Limb (tissue), 2 donors: ENCODE results near the gene MAGI2.
A peak's percentile ranks its signal among the peaks of the same experiment; 100 is the strongest.

Experiments used
- DNase-seq, 2 donors: peaks; one replicate each; pipeline ENCODE4 v3.0.0-alpha.2; 2016; ENCODE audit errors: extremely low spot score in 2 of 2

Gene MAGI2

GRCh38 chr7:78435355-78435754 is 1018.1 kb downstream of the MAGI2 start:
- no peak for DNase-seq

DNA sequence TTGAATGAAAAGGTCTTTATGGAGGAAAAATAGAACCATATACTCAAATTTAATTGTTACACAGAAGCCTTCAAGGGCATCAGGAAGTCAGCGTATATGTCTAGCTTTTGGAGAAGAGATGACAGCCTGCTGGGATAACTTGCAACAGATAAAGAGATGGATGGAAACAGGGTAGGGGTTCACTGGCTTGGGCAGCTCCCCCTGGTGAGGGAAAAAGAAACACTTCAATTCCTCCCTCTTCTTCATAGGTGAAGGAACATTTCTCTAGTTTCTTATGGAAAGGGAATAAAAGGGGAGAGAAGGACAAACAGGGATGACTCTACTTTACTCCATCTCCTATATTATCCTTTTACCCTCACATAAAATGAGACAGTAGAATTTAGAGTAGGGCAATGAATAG is 1019.2 kb downstream of the MAGI2 start:
- DNase-seq: no peak

- no peak for DNase-seq
Observed at GRCh38 chr7:78433421-78433820, 1020.0 kb downstream of the MAGI2 start.

DNA sequence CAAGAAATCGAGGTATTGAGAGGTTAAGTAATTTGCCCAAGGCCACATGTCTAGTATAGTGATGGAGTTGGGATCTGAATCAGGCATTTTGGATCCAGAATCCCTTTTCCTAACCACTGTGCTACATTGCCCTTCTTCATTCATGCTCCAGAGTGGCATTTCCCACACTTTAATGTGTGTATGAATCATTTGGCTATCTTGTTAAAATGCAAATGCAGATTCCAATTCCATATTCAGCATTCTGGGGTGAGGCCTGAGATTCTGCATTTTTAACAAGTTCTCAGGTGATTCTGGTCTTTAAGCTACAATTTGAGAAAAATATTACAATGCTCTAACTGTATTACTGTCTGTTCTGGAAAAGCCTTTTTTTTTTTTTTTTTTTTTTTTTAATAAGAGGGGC is 1023.6 kb downstream of the MAGI2 start:
- no peak for DNase-seq

GRCh38 chr7:78427209-78427608 is 1026.3 kb downstream of the MAGI2 start:
- no peak for DNase-seq

DNA sequence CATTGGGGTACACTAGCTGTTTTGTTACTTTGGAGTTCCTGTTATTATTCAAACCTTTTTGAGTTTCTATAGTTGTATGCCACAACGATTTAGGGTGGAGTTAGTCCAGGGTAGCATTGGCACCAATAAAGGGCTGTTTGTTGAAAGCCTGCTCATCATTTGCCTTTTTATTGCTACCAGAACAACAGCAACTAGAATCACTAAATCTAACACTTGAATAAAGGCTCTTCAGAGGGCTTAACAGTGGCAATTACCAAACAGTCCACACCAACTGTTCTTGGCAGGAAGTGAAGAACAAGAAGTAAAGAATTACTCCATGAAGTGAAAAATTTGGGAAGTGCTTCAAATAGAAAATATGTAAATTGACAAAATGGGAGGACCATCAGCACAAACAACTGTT is 1033.5 kb downstream of the MAGI2 start:
- DNase-seq: no peak

DNA sequence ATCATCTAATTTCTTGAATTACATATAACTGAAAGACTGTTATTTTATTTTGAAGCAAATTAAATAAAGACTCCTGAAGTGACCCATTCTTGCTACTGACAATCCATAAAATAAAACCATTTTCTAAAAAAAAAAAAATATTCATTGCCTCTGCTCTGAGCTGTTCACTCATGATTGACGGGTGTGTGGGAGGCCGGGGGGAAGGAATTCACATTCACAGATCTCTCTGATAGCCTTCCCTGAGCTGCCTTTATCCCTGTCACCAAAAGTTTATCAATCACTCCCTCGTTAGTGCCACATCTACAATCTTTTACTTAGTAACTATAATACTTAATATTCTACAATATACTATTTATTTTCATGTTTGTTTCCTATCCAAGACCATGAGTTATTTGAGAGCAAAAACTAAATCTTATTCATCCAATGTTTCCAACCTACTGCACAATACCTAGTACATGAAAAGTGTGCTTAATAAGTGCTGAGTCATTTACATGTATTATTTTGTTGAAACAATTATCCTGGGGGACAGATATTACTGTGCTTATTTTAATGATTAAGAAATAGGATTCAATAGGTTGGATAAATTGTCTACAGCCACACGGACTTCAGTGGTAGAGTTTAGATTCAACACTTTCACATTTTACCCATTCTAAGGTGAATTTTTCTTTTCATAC is 1036.2 kb downstream of the MAGI2 start:
- DNase-seq: no peak

- no peak for DNase-seq
Observed at GRCh38 chr7:78413568-78413967, 1039.9 kb downstream of the MAGI2 start.

DNA sequence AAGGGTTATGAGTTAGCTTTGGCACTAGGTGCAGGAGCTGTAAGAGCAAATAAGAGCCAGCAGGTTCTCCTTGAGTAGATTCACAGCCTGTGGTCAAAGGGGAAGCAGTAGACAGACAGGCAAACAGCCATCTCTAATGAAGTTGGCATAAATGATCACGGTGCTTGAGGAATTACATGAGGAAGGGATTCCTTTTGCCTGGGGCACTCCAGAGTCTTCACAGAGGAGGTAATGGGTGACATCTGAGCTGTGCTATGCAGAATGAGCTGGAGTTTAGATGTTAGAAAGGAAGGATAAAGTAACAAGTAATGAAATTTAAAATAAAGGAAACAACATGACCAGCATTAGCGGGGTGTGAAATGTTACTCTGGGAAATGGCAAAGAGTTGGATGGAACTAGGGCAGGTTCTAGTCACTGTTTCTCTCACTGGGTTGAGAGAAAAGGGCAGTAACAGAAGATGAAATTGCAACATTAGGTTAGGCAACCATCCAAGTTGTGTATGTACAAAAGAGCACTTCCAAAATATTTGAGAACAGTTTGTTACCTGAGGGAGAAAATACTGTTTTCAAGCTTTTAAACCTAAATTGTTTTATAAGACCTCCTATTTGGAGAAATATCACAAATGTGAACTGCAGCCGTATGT is 1041.1 kb downstream of the MAGI2 start:
- DNase-seq: no peak

- DNase-seq: no peak
Observed at GRCh38 chr7:78407031-78407430, 1046.4 kb downstream of the MAGI2 start.

DNA sequence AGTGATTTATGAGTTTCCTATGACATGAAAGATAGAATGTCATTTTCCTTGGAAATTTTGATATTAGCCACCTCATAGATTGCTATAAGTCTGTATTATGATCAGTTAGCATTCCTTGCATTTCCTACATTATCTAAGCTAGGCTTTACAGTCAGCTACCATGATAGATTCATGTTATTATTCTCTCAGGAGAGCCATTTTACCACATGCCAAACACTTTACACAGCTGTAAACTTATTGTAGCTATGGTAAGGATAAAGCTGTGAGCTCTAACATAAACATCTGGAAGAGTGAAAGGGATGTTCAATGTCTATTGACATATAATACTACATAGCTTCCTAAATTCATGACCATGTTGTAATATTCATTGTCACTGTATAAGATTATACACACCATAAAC is 1046.9 kb downstream of the MAGI2 start:
- peak in 1 of 2 donors; percentile 26 for DNase-seq

DNA sequence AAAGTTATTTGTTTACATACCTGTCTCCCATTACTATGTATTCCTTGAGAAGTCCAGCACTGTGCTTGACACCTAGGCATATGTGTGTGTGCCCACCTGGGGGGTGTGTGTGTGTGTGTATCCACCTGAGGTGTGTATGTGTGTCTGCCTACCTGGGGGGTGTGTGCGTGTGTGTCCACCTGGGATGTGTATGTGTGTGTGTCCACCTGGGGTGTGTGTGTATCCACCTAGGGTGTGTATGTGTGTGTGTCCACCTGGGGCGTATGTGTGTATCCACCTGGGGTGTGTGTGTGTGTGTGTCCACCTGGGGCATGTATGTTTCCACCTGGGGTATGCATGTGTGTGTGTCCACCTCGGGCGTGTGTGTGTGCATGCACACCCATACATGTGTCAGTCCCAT is 1051.4 kb downstream of the MAGI2 start:
- DNase-seq: no peak

DNA sequence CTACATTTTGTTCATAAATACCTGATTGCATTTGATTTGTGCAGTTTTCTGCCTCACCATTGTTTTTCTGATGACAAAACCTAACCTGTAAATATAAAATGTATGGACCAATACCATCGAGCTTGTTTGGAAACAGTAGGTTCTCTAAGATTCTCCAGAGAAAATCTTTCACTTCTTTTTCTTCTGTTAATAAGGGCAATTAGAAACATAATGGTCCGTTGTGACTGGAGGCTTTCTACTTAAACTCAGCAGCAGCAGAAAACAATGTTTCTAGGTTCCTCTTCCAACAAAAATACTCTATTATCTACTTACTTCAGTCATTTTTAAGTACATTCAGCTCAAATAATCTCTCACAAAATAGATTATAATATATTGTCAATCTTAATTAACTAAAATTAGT is 1053.4 kb downstream of the MAGI2 start:
- no peak for DNase-seq

GRCh38 chr7:78399033-78399769 is 1054.3 kb downstream of the MAGI2 start:
- DNase-seq: no peak

DNA sequence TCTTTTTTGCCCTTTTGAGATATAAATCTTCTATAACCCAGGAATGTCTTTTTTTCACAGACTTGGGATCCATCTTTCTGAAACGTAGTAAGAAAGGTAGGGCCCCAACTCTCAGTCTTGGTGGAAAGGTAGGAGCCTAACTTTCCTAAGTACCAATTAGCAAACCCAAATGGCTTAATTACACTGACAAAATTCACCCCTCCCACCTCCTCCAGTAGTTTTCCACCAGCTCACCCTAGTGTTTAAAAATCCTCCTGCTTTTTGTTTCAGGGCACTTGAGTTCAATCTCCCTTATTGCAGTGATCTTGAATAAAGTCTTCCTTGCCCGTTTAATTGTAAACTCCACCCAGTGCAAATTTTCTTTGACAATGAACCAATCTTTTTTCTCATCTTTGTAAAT is 1054.9 kb downstream of the MAGI2 start:
- DNase-seq: no peak

DNA sequence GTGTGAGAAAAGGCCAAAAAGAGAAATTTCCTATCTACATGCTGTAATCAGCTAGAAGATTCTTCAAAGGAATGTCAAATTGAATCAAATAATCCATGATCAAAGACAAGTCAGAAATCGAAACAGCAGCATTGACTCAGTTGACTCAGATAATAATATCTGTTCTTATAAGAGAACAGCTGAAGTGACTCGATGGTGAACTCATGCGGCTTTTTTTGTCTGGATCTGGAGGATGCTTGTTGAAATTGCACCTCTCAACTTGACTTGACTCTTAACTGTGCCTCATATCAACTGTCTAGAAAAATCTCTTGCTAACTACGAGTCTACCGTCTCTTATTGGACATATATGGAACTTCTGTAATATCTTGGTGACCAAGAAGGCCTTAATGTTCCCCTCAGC is 1055.4 kb downstream of the MAGI2 start:
- no peak for DNase-seq

DNA sequence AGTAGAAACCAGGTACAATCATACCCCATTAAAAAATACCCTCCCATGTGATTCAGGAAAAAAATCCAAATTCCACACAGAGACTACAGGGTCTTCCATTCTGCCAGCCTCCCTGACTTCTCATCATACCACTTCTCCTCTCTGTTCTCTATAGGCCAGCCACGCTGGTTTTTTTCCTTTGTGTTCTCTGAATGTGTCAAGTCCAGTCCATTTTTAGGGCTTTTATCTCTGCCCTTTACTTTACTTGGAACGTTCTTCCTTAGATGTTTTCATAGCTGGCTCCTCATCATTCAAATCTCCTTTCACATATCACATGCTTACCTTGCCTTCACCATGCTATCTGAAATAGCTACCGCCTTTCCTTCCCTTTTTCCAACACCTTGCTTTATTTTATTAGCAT is 1057.3 kb downstream of the MAGI2 start:
- no peak for DNase-seq

DNA sequence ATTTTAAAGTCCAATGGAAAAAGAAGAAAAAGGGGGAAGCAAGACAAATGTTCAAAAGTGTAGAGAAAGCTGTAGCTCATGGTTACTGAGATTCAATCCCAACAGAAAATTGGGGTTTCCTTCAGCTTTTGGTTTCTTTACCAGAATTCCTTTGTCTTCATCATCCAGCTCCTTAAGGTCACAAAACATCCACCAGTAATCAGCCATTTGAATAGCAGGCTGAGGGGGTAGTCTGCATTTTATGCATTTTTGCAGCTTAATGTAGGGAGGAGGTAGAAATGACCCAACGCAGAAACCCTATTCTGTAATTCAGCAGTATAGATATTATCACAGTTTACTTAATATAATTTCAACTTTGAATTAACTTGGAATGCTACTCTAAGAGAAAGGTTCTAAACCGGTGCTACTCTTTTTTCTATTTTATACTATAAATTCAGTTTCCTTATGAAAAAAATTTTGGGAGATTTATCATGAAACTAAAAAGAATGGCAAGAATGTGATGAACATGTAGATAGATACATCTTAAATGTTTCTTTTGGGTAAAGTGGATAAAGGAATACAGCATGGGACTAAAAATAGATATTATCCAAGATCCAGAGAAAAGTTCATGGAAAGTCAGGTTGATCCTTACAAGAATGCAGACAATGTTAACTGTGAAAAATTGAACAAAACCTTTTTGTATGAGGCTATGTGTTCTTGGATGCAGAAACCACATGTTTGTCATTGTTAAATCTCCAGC is 1058.0 kb downstream of the MAGI2 start:
- no peak for DNase-seq

DNA sequence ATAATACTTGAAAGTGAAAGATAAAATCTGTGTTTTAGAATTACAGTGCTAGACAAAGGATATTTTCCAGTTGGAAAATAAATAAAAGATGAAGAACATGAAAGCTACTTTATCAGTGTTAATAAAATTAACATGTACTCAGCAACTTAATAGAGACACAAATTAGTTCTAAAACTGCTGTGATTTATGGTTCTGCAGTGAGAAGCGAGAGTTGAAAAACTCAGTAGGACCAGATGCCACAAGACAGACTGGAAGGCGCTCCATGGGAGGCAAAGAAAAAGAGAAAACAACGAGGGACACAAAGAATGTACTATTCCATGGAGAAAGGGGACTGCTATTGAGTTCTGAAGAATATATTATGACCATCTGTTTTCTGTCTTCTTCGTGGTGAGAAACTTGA is 1064.4 kb downstream of the MAGI2 start:
- DNase-seq: no peak

- DNase-seq: no peak
Observed at GRCh38 chr7:78386520-78386919, 1066.9 kb downstream of the MAGI2 start.

- no peak for DNase-seq
Observed at GRCh38 chr7:78383096-78383880, 1070.2 kb downstream of the MAGI2 start.
